Activated CD4-positive, CD25-positive, alpha-beta regulatory T cell treated with anti-CD3 and anti-CD28 coated beads, Interleukin-2, amount 50 U/mL, for 72 hours (primary cell): ENCODE measurements around the gene TMEM209.
"Not testable (repeated sequence)": the region's sequence is repeated elsewhere in the genome, so short reads cannot be mapped to it uniquely, and the experiment has no call there.

Experiments
- DNase-seq: peaks from one replicate; pipeline ENCODE4 v3.0.0; 2021

The TMEM209 gene

GRCh38 chr7:130205084-130205947, at the start of gene TMEM209:
Gene TMEM209, minus strand, starts transcription at chr7:130205406. Its CDS starts 31 bp downstream, at chr7:130205375.
- peak; percentile 90 for DNase-seq

GRCh38 chr7:130254555-130254954, 49.3 kb upstream of the TMEM209 start:
- DNase-seq = no peak

- not testable (repeated sequence) for DNase-seq
Observed at GRCh38 chr7:130249626-130250025, 44.4 kb upstream of the TMEM209 start.

GRCh38 chr7:130248842-130249241, 43.6 kb upstream of the TMEM209 start:
- not testable (repeated sequence) for DNase-seq

- DNase-seq = not testable (repeated sequence)
Observed at GRCh38 chr7:130246491-130246890, 41.3 kb upstream of the TMEM209 start.

GRCh38 chr7:130243486-130243885, 38.3 kb upstream of the TMEM209 start:
- DNase-seq = not testable (repeated sequence)

GRCh38 chr7:130242198-130243014, 37.2 kb upstream of the TMEM209 start:
- peak; percentile 63 for DNase-seq

- no peak for DNase-seq
Observed at GRCh38 chr7:130240240-130240639, 35.0 kb upstream of the TMEM209 start.

- DNase-seq = not testable (repeated sequence)
Observed at GRCh38 chr7:130236361-130236760, 31.2 kb upstream of the TMEM209 start.

GRCh38 chr7:130234078-130234477, 28.9 kb upstream of the TMEM209 start:
- no peak for DNase-seq

GRCh38 chr7:130232209-130232608, 27.0 kb upstream of the TMEM209 start:
- no peak for DNase-seq

- DNase-seq = no peak
Observed at GRCh38 chr7:130231792-130232191, 26.6 kb upstream of the TMEM209 start.

- DNase-seq = not testable (repeated sequence)
Observed at GRCh38 chr7:130229981-130230380, 24.8 kb upstream of the TMEM209 start.

- no peak for DNase-seq
Observed at GRCh38 chr7:130228840-130229502, 23.8 kb upstream of the TMEM209 start.

- no peak for DNase-seq
Observed at GRCh38 chr7:130227883-130228575, 22.8 kb upstream of the TMEM209 start.

- no peak for DNase-seq
Observed at GRCh38 chr7:130226333-130226732, 21.1 kb upstream of the TMEM209 start.

- DNase-seq = not testable (repeated sequence)
Observed at GRCh38 chr7:130224923-130225322, 19.7 kb upstream of the TMEM209 start.

GRCh38 chr7:130224210-130224609, 19.0 kb upstream of the TMEM209 start:
- no peak for DNase-seq

- no peak for DNase-seq
Observed at GRCh38 chr7:130223646-130224045, 18.4 kb upstream of the TMEM209 start.

- DNase-seq = no peak
Observed at GRCh38 chr7:130221746-130222145, 16.5 kb upstream of the TMEM209 start.

GRCh38 chr7:130219871-130220270, 14.7 kb upstream of the TMEM209 start:
- no peak for DNase-seq

GRCh38 chr7:130218806-130219620, 13.8 kb upstream of the TMEM209 start:
- DNase-seq = no peak
